Measurements from ENCODE around the gene CLDN3. TPM values are rescaled to one million over a fixed set of nuclear protein-coding genes. Genes with fewer than 3 reads are reported as not detected.

The CLDN3 gene
- total RNA-seq, 1 experiment from 2014 or later: 122 TPM

GRCh38 chr7:73758581-73759138, 11.4 kb downstream of the CLDN3 start:
- DNase-seq: peak; percentile 13
- H3K9me3 Mint-ChIP-seq (ENCODE audit: low read depth, unreplicated experiment): no peaks in the 10 kb centered on the region
- H3K27me3 Mint-ChIP-seq (ENCODE audit: unreplicated experiment): no peaks in the 10 kb centered on the region
- no peak overlapping the region for H3K4me3 Mint-ChIP-seq (ENCODE audit: low read depth, unreplicated experiment)
- TF ChIP-seq CTCF (IDR thresholded peaks at IDR 0.05; ENCODE audit: unreplicated experiment): no peak
- no TSS peak for BruUV-seq (replicated peaks)
- no peak overlapping the region for H3K27ac Mint-ChIP-seq (ENCODE audit: unreplicated experiment)
- peaks cover 26% of the 10 kb centered on the region for H3K4me1 Mint-ChIP-seq (ENCODE audit: low read depth, unreplicated experiment)
- CTCF ChIA-PET: interaction anchor here (0.7 kb wide), 1 partner anchor 118 kb away, joined by 4 read pairs; no protein-coding TSS in a partner anchor
- H3K36me3 Mint-ChIP-seq (ENCODE audit: insufficient read depth, unreplicated experiment): peaks cover 15% of the 10 kb centered on the region
- intact Hi-C loops (cut with micrococcal nuclease; ENCODE audit: unreplicated experiment): no loop called here

GRCh38 chr7:73749931-73750776, 19.9 kb downstream of the CLDN3 start:
- H3K4me1 Mint-ChIP-seq (ENCODE audit: low read depth, unreplicated experiment): peaks cover 13% of the 10 kb centered on the region
- DNase-seq: no peak
- no peaks in the 10 kb centered on the region for H3K9me3 Mint-ChIP-seq (ENCODE audit: low read depth, unreplicated experiment)
- no TSS peak for BruUV-seq (replicated peaks)
- peaks cover 10% of the 10 kb centered on the region for H3K36me3 Mint-ChIP-seq (ENCODE audit: insufficient read depth, unreplicated experiment)
- no peaks in the 10 kb centered on the region for H3K27me3 Mint-ChIP-seq (ENCODE audit: unreplicated experiment)
- intact Hi-C loops (cut with micrococcal nuclease; ENCODE audit: unreplicated experiment): no loop called here
- no peak for TF ChIP-seq CTCF (IDR thresholded peaks at IDR 0.05; ENCODE audit: unreplicated experiment)
- peak overlapping the region; percentile 11 for H3K4me3 Mint-ChIP-seq (ENCODE audit: low read depth, unreplicated experiment)
- CTCF ChIA-PET: no interaction called here
- H3K27ac Mint-ChIP-seq (ENCODE audit: unreplicated experiment): no peak overlapping the region

DNA sequence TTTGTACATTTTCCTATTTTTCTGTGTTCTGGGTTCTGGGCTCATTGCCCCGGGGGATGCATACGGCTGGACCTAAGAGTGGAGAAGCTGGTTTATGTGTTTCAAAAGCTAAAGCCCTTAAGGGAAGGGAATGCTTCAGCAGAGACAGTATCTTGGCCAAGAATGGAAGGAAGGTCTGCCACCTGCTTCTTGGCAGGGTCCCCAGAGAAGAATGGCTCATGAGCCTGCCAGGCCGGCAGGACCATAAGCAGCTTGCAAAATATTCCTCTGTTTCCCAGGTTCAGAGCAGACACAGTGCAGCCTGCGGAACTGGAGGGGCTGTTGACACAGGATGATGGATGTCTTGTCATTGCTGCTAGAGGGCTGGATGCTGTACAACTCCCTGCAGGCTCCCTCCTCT, 23.7 kb downstream of the CLDN3 start:
- intact Hi-C loops (cut with micrococcal nuclease; ENCODE audit: unreplicated experiment): no loop called here
- TF ChIP-seq CTCF (IDR thresholded peaks at IDR 0.05; ENCODE audit: unreplicated experiment): no peak
- Mint-ChIP-seq H3K27ac (ENCODE audit: unreplicated experiment) (no peak overlapping the region), H3K4me1 (ENCODE audit: low read depth, unreplicated experiment) (peaks cover 40% of the 10 kb centered on the region), H3K9me3 (ENCODE audit: low read depth, unreplicated experiment) (no peaks in the 10 kb centered on the region), H3K4me3 (ENCODE audit: low read depth, unreplicated experiment) (no peak overlapping the region), H3K36me3 (ENCODE audit: insufficient read depth, unreplicated experiment) (peaks cover 46% of the 10 kb centered on the region), H3K27me3 (ENCODE audit: unreplicated experiment) (no peaks in the 10 kb centered on the region)
- CTCF ChIA-PET: no interaction called here
- no peak for DNase-seq
- no TSS peak for BruUV-seq (replicated peaks)

DNA sequence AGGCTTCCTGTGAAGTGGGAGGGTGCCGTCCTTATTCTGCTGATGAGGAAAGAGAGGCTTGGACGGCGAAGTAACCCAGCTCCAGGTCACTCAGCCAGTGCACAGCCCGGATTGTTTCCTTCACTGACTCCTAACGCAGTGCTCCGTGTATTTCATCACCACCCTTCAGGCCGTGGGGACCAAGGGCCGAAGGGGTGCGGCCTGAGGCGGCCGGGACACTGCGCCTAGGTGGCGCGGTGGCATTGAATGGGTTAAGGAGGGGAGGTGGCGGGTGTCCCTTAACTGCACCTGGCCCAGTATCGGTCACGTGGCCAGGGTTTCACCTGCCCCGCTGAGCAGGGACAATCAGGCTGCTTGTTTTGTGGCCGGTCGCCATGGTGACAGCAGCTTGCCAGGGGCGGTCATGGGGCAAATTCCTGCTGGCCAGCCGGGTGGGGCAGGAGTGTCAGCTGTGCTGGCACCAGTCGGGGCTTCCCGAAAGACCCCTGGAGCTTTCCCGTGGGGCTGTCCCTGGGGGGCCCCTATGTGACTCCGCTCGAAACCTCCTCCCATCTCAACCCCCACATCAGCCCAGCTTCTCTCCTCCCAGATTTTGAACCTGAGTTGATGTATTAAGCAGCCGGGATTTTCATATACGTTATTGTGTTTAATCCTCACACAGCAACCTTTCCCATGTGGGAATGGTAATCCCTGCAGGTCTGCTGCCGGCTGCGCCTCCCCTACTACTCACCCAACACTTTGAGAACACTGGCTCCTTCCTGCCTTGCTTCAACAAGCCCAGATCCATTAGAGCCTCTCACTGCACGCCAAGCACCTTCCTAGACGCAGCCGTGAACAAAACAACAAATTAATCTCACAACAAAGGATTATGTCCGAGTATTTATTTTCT, 27.1 kb downstream of the CLDN3 start:
- Mint-ChIP-seq H3K4me3 (ENCODE audit: low read depth, unreplicated experiment) (peak overlapping the region; percentile 56), H3K36me3 (ENCODE audit: insufficient read depth, unreplicated experiment) (peaks cover 59% of the 10 kb centered on the region), H3K4me1 (ENCODE audit: low read depth, unreplicated experiment) (peaks cover 29% of the 10 kb centered on the region), H3K9me3 (ENCODE audit: low read depth, unreplicated experiment) (no peaks in the 10 kb centered on the region), H3K27me3 (ENCODE audit: unreplicated experiment) (no peaks in the 10 kb centered on the region), H3K27ac (ENCODE audit: unreplicated experiment) (peak overlapping the region; percentile 98)
- intact Hi-C loops (cut with micrococcal nuclease; ENCODE audit: unreplicated experiment): loop anchor here (2.0 kb wide), 2 partner anchors 88 to 108 kb away; partner anchors contain the start of gene CLDN4
- peak; percentile 97 for DNase-seq
- no peak for TF ChIP-seq CTCF (IDR thresholded peaks at IDR 0.05; ENCODE audit: unreplicated experiment)
- CTCF ChIA-PET: interaction anchor here (0.8 to 1.7 kb wide), 5 partner anchors 14 to 90 kb away, joined by 3 to 4 read pairs (median 3); partner anchors contain the start of gene CLDN3
- BruUV-seq (replicated peaks): no TSS peak

Data from Calu3 (cell line).